ENCODE data around the gene ME1.
"Not testable (repeated sequence)": the region's sequence is repeated elsewhere in the genome, so short reads cannot be mapped to it uniquely, and the experiment has no call there.

Gene ME1

GRCh38 chr6:83461438-83461837 lies 30.6 kb upstream of the ME1 start:
- H3K4me3 ChIP-seq (ENCODE audit: low read length) = no peak overlapping the region
- no peaks in the 10 kb centered on the region for H3K4me1 ChIP-seq (ENCODE audit: control insufficient read depth, low read length)
- H3K9me3 ChIP-seq (ENCODE audit: control insufficient read depth, insufficient read depth, low read length) = no peaks in the 10 kb centered on the region
- H3K9me2 ChIP-seq (replicated peaks; ENCODE audit: control insufficient read depth, low read length) = no peaks in the 10 kb centered on the region
- H3K4me2 ChIP-seq (ENCODE audit: low read length) = no peak overlapping the region
- no peaks in the 10 kb centered on the region for H3F3A ChIP-seq (ENCODE audit: control insufficient read depth, insufficient read depth)
- no peaks in the 10 kb centered on the region for H3K27me3 ChIP-seq (ENCODE audit: control insufficient read depth, low read length)
- no peak overlapping the region for H3K27ac ChIP-seq (ENCODE audit: low read depth, low read length)
- no peaks in the 10 kb centered on the region for H3K36me3 ChIP-seq (ENCODE audit: control insufficient read depth, low read length)
- H3K79me2 ChIP-seq (ENCODE audit: control insufficient read depth, low read length) = no peaks in the 10 kb centered on the region
- H4K20me1 ChIP-seq (ENCODE audit: control insufficient read depth, insufficient read depth, low read depth, low read length) = no peaks in the 10 kb centered on the region
- no peak for TF ChIP-seq EZH2phosphoT487 (IDR thresholded peaks at IDR 0.05; ENCODE audit: borderline replicate concordance, low read length)

GRCh38 chr6:83459663-83460062 lies 28.8 kb upstream of the ME1 start:
- Histone ChIP-seq H3K4me2 (ENCODE audit: low read length) (no peak overlapping the region), H3K27me3 (ENCODE audit: control insufficient read depth, low read length) (no peaks in the 10 kb centered on the region), H3K9me2 (replicated peaks; ENCODE audit: control insufficient read depth, low read length) (no peaks in the 10 kb centered on the region), H3K79me2 (ENCODE audit: control insufficient read depth, low read length) (no peaks in the 10 kb centered on the region), H4K20me1 (ENCODE audit: control insufficient read depth, insufficient read depth, low read depth, low read length) (no peaks in the 10 kb centered on the region), H3K9me3 (ENCODE audit: control insufficient read depth, insufficient read depth, low read length) (no peaks in the 10 kb centered on the region), H3K4me1 (ENCODE audit: control insufficient read depth, low read length) (no peaks in the 10 kb centered on the region), H3K27ac (ENCODE audit: low read depth, low read length) (no peak overlapping the region), H3K36me3 (ENCODE audit: control insufficient read depth, low read length) (no peaks in the 10 kb centered on the region), H3F3A (ENCODE audit: control insufficient read depth, insufficient read depth) (no peaks in the 10 kb centered on the region), H3K4me3 (ENCODE audit: low read length) (no peak overlapping the region)
- no peak for TF ChIP-seq EZH2phosphoT487 (IDR thresholded peaks at IDR 0.05; ENCODE audit: borderline replicate concordance, low read length)
- TF ChIP-seq, protein P1, sequence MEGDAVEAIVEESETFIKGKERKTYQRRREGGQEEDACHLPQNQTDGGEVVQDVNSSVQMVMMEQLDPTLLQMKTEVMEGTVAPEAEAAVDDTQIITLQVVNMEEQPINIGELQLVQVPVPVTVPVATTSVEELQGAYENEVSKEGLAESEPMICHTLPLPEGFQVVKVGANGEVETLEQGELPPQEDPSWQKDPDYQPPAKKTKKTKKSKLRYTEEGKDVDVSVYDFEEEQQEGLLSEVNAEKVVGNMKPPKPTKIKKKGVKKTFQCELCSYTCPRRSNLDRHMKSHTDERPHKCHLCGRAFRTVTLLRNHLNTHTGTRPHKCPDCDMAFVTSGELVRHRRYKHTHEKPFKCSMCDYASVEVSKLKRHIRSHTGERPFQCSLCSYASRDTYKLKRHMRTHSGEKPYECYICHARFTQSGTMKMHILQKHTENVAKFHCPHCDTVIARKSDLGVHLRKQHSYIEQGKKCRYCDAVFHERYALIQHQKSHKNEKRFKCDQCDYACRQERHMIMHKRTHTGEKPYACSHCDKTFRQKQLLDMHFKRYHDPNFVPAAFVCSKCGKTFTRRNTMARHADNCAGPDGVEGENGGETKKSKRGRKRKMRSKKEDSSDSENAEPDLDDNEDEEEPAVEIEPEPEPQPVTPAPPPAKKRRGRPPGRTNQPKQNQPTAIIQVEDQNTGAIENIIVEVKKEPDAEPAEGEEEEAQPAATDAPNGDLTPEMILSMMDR (IDR thresholded peaks at IDR 0.05; ENCODE audit: low read depth, low read length, poor library complexity, severe bottlenecking) = no peak

DNA sequence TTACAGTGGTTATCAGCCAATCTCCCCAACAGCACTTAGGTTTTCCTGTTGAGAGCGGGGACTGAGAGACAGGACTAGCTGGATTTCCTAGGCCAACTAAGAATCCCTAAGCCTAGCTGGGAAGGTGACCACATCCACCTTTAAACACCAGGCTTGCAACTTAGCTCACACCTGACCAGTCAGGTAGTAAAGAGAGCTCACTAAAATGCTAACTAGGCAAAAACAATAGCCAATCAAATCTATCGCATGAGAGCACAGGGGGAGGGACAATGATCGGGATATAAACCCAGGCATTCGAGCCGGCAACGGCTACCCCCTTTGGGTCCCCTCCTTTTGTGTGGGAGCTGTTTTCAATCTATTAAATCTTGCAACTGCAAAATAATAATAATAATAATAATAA lies 19.2 kb upstream of the ME1 start:
- H3K27me3 ChIP-seq (ENCODE audit: control insufficient read depth, low read length); H4K20me1 ChIP-seq (ENCODE audit: control insufficient read depth, insufficient read depth, low read depth, low read length); H3K36me3 ChIP-seq (ENCODE audit: control insufficient read depth, low read length); H3K4me3 ChIP-seq (ENCODE audit: low read length); H3K79me2 ChIP-seq (ENCODE audit: control insufficient read depth, low read length); H3F3A ChIP-seq (ENCODE audit: control insufficient read depth, insufficient read depth); H3K4me2 ChIP-seq (ENCODE audit: low read length); H3K9me2 ChIP-seq (replicated peaks; ENCODE audit: control insufficient read depth, low read length); H3K9me3 ChIP-seq (ENCODE audit: control insufficient read depth, insufficient read depth, low read length); H3K4me1 ChIP-seq (ENCODE audit: control insufficient read depth, low read length); H3K27ac ChIP-seq (ENCODE audit: low read depth, low read length): not testable (repeated sequence)

DNA sequence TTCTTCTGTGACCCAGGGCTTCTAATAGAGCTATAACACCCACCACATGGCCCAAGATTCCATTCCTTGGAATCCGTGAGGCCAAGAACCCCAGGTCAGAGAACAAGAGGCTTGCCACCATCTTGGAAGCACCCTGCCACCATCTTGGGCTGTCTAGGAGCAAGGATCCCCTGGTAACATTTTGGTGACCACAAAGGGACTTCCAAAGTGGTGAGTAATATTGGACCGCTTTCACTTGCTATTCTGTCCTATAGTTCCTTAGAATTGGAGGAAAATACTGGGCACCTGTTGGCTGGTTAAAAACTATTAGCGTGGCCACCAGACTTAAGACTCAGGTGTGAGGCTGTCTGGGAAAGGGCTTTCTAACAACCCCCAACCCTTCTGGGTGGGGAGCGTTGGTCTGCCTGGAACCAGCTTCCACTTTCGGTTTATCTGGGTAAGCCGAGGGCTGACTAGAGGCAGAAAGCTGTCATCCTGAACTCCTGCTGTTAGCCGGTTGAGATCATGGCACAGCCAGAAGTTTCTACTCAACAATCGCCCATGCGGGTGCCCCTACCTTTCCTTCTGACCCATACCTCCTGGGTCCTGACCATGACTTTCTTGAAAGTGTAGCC lies 13.3 kb upstream of the ME1 start:
- H3K27ac ChIP-seq (ENCODE audit: low read depth, low read length); H3K9me3 ChIP-seq (ENCODE audit: control insufficient read depth, insufficient read depth, low read length); H3K36me3 ChIP-seq (ENCODE audit: control insufficient read depth, low read length); H3K4me2 ChIP-seq (ENCODE audit: low read length); H3K4me1 ChIP-seq (ENCODE audit: control insufficient read depth, low read length); H4K20me1 ChIP-seq (ENCODE audit: control insufficient read depth, insufficient read depth, low read depth, low read length); H3K4me3 ChIP-seq (ENCODE audit: low read length); H3K9me2 ChIP-seq (replicated peaks; ENCODE audit: control insufficient read depth, low read length); H3F3A ChIP-seq (ENCODE audit: control insufficient read depth, insufficient read depth); H3K79me2 ChIP-seq (ENCODE audit: control insufficient read depth, low read length); H3K27me3 ChIP-seq (ENCODE audit: control insufficient read depth, low read length): not testable (repeated sequence)

DNA sequence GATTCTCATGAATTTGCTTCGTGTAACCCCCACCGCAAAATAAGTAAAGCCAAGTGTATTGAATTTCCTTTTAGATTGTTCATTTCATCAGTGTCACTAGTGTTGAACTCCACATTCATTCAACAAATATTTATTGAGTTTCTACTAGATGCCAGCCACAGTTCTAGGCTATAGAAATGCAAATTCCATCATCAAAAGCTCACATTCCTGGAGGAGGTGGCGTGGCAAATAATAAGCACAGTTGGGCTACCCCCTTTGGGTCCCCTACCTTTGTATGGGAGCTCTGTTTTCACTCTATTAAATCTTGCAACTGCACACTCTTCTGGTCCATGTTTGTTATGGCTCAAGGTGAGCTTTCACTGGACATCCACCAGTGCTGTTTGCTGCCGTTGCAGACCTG lies 12.7 kb upstream of the ME1 start:
- Histone ChIP-seq H3K4me3 (ENCODE audit: low read length) (no peak overlapping the region), H3K27ac (ENCODE audit: low read depth, low read length) (no peak overlapping the region), H3K4me2 (ENCODE audit: low read length) (no peak overlapping the region), H3K9me2 (replicated peaks; ENCODE audit: control insufficient read depth, low read length) (no peaks in the 10 kb centered on the region), H4K20me1 (ENCODE audit: control insufficient read depth, insufficient read depth, low read depth, low read length) (no peaks in the 10 kb centered on the region), H3K27me3 (ENCODE audit: control insufficient read depth, low read length) (no peaks in the 10 kb centered on the region), H3K79me2 (ENCODE audit: control insufficient read depth, low read length) (no peaks in the 10 kb centered on the region), H3K36me3 (ENCODE audit: control insufficient read depth, low read length) (no peaks in the 10 kb centered on the region), H3K4me1 (ENCODE audit: control insufficient read depth, low read length) (no peaks in the 10 kb centered on the region), H3K9me3 (ENCODE audit: control insufficient read depth, insufficient read depth, low read length) (no peaks in the 10 kb centered on the region), H3F3A (ENCODE audit: control insufficient read depth, insufficient read depth) (no peaks in the 10 kb centered on the region)
- TF ChIP-seq, protein P1 (IDR thresholded peaks at IDR 0.05; ENCODE audit: low read depth, low read length, poor library complexity, severe bottlenecking) = no peak
- no peak for TF ChIP-seq EZH2phosphoT487 (IDR thresholded peaks at IDR 0.05; ENCODE audit: borderline replicate concordance, low read length)

Measured in DOHH2 (cell line).